Measurements from ENCODE around the gene FADS2. TPM values are rescaled to one million over a fixed set of nuclear protein-coding genes. Genes with fewer than 3 reads are reported as not detected.
A peak's percentile ranks its signal among the peaks of the same experiment; 100 is the strongest.

Gene FADS2
- total and polyA plus RNA-seq, 2 of the 13 experiments (the other 11 are each of a cell fraction or from before 2014, with no cell fraction given) = 90.1 to 124 TPM

DNA sequence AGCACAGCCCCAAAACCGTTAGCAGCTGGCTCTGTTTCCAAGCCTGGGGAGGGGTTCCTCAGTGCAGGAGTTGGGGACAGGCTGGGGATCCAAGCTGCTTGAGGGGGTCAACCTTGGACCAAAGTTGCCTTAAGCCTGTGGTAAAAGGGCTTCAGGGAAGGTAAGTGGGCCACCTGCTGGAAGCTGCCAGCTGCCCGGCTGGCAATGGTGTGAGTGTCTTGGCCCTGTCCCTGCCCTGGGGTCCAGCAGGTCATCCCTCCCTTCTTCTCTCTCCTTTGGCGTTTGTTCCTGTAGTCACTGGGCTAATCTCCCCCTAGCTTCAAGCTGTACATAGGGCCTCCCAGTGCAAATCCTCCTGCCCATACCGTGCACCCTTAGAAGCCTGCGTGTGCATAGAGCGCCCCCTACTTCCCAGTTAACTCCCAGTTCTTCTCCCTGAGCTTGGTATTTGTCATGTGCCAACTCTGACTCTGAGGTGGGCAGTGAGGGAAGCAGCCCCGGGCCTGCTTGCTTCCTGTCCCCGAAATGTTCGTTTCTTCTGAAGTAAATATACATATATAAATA lies 40.1 kb upstream of the FADS2 start (continued):
- TF ChIP-seq, protein P1, sequence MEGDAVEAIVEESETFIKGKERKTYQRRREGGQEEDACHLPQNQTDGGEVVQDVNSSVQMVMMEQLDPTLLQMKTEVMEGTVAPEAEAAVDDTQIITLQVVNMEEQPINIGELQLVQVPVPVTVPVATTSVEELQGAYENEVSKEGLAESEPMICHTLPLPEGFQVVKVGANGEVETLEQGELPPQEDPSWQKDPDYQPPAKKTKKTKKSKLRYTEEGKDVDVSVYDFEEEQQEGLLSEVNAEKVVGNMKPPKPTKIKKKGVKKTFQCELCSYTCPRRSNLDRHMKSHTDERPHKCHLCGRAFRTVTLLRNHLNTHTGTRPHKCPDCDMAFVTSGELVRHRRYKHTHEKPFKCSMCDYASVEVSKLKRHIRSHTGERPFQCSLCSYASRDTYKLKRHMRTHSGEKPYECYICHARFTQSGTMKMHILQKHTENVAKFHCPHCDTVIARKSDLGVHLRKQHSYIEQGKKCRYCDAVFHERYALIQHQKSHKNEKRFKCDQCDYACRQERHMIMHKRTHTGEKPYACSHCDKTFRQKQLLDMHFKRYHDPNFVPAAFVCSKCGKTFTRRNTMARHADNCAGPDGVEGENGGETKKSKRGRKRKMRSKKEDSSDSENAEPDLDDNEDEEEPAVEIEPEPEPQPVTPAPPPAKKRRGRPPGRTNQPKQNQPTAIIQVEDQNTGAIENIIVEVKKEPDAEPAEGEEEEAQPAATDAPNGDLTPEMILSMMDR (CRISPR knock-in tag; IDR thresholded peaks at IDR 0.05) = peak; percentile 87
- TF ChIP-seq CENPX (CRISPR knock-in tag; IDR thresholded peaks at IDR 0.05) = no peak
- no peak for TF ChIP-seq NFKBIZ (CRISPR knock-in tag; IDR thresholded peaks at IDR 0.05)
- no peak for TF ChIP-seq MAX (IDR thresholded peaks at IDR 0.05)
- TF ChIP-seq RAD51 (IDR thresholded peaks at IDR 0.05; ENCODE audit: borderline replicate concordance) = no peak
- TF ChIP-seq ZBTB43 (CRISPR knock-in tag; conservative IDR thresholded peaks at IDR 0.05) = no peak
- peak; percentile 21; the same call in 1 of the 2 replicates for TF ChIP-seq GABPB1 (CRISPR knock-in tag; IDR thresholded peaks at IDR 0.05)
- no peak for TF ChIP-seq PAF1 (CRISPR knock-in tag; IDR thresholded peaks at IDR 0.05)
- TF ChIP-seq ZNF496 (CRISPR knock-in tag; IDR thresholded peaks at IDR 0.05; ENCODE audit: insufficient replicate concordance) = no peak
- no peak for TF ChIP-seq PHF8 (CRISPR knock-in tag; IDR thresholded peaks at IDR 0.05)
- TF ChIP-seq POGZ (CRISPR knock-in tag; IDR thresholded peaks at IDR 0.05) = no peak
- TF ChIP-seq DRAP1 (CRISPR knock-in tag; IDR thresholded peaks at IDR 0.05) = no peak
- TF ChIP-seq ZSCAN25 (CRISPR knock-in tag; IDR thresholded peaks at IDR 0.05) = no peak
- no peak for TF ChIP-seq CEBPB (IDR thresholded peaks at IDR 0.05; ENCODE audit: borderline replicate concordance, low read depth, low read length)
- TF ChIP-seq SMC3 (IDR thresholded peaks at IDR 0.05; ENCODE audit: low read length) = peak; percentile 56; the same call in 1 of the 2 replicates
- no peak for TF ChIP-seq FOXP1 (IDR thresholded peaks at IDR 0.05)
- no peak for TF ChIP-seq FOXP1 (CRISPR knock-in tag; IDR thresholded peaks at IDR 0.05)
- TF ChIP-seq HNRNPL (IDR thresholded peaks at IDR 0.05; ENCODE audit: low read depth, low read length) = peak; percentile 49; the same call in 1 of the 2 replicates
- no peak for TF ChIP-seq ZC3H13 (CRISPR knock-in tag; IDR thresholded peaks at IDR 0.05)
- no peak for TF ChIP-seq CERS6 (CRISPR knock-in tag; IDR thresholded peaks at IDR 0.05)
- TF ChIP-seq PAX8 (CRISPR knock-in tag; IDR thresholded peaks at IDR 0.05; ENCODE audit: borderline replicate concordance) = no peak
- TF ChIP-seq ZBTB33 (CRISPR knock-in tag; IDR thresholded peaks at IDR 0.05) = no peak
- TF ChIP-seq TSC22D2 (CRISPR knock-in tag; IDR thresholded peaks at IDR 0.05; ENCODE audit: borderline replicate concordance) = no peak
- TF ChIP-seq NFIB (CRISPR knock-in tag; IDR thresholded peaks at IDR 0.05; ENCODE audit: borderline replicate concordance) = no peak
- TF ChIP-seq ETV6 (CRISPR knock-in tag; conservative IDR thresholded peaks at IDR 0.05) = no peak
- TF ChIP-seq GABPA (IDR thresholded peaks at IDR 0.05; ENCODE audit: low read depth, low read length) = no peak
- TF ChIP-seq GABPA (CRISPR knock-in tag; IDR thresholded peaks at IDR 0.05; ENCODE audit: low read depth) = peak; percentile 32; the same call in 1 of the 2 replicates

Measured in HepG2 (cell line).